ENCODE results near the gene CD207.
"Not testable (repeated sequence)": the region's sequence is repeated elsewhere in the genome, so short reads cannot be mapped to it uniquely, and the experiment has no call there.

The CD207 gene

GRCh38 chr2:70835643-70836042 is at the start of gene CD207:
CD207 (minus strand) TSS chr2:70835816; CDS start chr2:70835776, 40 bp downstream.
- Histone ChIP-seq H3K9me3 (ENCODE audit: control insufficient read depth, insufficient read depth, low read length) (no peaks in the 10 kb centered on the region), H3K4me3 (ENCODE audit: low read depth, low read length) (no peak within 1 kb of the TSS), H3K9ac (ENCODE audit: low read depth, low read length) (no peak within 1 kb of the TSS), H3K4me1 (ENCODE audit: control insufficient read depth, insufficient read depth, low read length) (no peaks in the 10 kb centered on the region), H3K36me3 (ENCODE audit: control insufficient read depth, insufficient read depth, low read length) (no peaks in the 10 kb centered on the region), H3K27ac (ENCODE audit: low read depth, low read length) (no peak within 1 kb of the TSS), H3K27me3 (ENCODE audit: control insufficient read depth, insufficient read depth, low read length) (no peaks in the 10 kb centered on the region)

- not testable (repeated sequence) for H3K9me3 ChIP-seq (ENCODE audit: control insufficient read depth, insufficient read depth, low read length); H3K36me3 ChIP-seq (ENCODE audit: control insufficient read depth, insufficient read depth, low read length); H3K27ac ChIP-seq (ENCODE audit: low read depth, low read length); H3K9ac ChIP-seq (ENCODE audit: low read depth, low read length); H3K4me1 ChIP-seq (ENCODE audit: control insufficient read depth, insufficient read depth, low read length); H3K4me3 ChIP-seq (ENCODE audit: low read depth, low read length)
- peaks cover 79% of the 10 kb centered on the region for H3K27me3 ChIP-seq (ENCODE audit: control insufficient read depth, insufficient read depth, low read length)
Measured at GRCh38 chr2:70878543-70878942, 42.9 kb upstream of the CD207 start.

- H3K27ac ChIP-seq (ENCODE audit: low read depth, low read length); H3K9me3 ChIP-seq (ENCODE audit: control insufficient read depth, insufficient read depth, low read length); H3K9ac ChIP-seq (ENCODE audit: low read depth, low read length); H3K36me3 ChIP-seq (ENCODE audit: control insufficient read depth, insufficient read depth, low read length); H3K4me1 ChIP-seq (ENCODE audit: control insufficient read depth, insufficient read depth, low read length); H3K4me3 ChIP-seq (ENCODE audit: low read depth, low read length): not testable (repeated sequence)
- peaks cover 86% of the 10 kb centered on the region for H3K27me3 ChIP-seq (ENCODE audit: control insufficient read depth, insufficient read depth, low read length)
Measured at GRCh38 chr2:70876138-70876537, 40.5 kb upstream of the CD207 start.

- Histone ChIP-seq H3K4me1 (ENCODE audit: control insufficient read depth, insufficient read depth, low read length) (no peaks in the 10 kb centered on the region), H3K9me3 (ENCODE audit: control insufficient read depth, insufficient read depth, low read length) (no peaks in the 10 kb centered on the region), H3K27ac (ENCODE audit: low read depth, low read length) (no peak overlapping the region), H3K36me3 (ENCODE audit: control insufficient read depth, insufficient read depth, low read length) (no peaks in the 10 kb centered on the region), H3K4me3 (ENCODE audit: low read depth, low read length) (no peak overlapping the region), H3K9ac (ENCODE audit: low read depth, low read length) (no peak overlapping the region), H3K27me3 (ENCODE audit: control insufficient read depth, insufficient read depth, low read length) (peaks cover 82% of the 10 kb centered on the region)
Measured at GRCh38 chr2:70873541-70873940, 37.9 kb upstream of the CD207 start.

GRCh38 chr2:70871398-70872211 is 36.0 kb upstream of the CD207 start:
- H3K4me1 ChIP-seq (ENCODE audit: control insufficient read depth, insufficient read depth, low read length), result no peaks in the 10 kb centered on the region
- no peaks in the 10 kb centered on the region for H3K36me3 ChIP-seq (ENCODE audit: control insufficient read depth, insufficient read depth, low read length)
- H3K4me3 ChIP-seq (ENCODE audit: low read depth, low read length), result no peak overlapping the region
- H3K27me3 ChIP-seq (ENCODE audit: control insufficient read depth, insufficient read depth, low read length), result peaks cover 65% of the 10 kb centered on the region
- no peaks in the 10 kb centered on the region for H3K9me3 ChIP-seq (ENCODE audit: control insufficient read depth, insufficient read depth, low read length)
- no peak overlapping the region for H3K9ac ChIP-seq (ENCODE audit: low read depth, low read length)
- H3K27ac ChIP-seq (ENCODE audit: low read depth, low read length), result no peak overlapping the region

GRCh38 chr2:70870790-70871189 is 35.2 kb upstream of the CD207 start:
- peaks cover 57% of the 10 kb centered on the region for H3K27me3 ChIP-seq (ENCODE audit: control insufficient read depth, insufficient read depth, low read length)
- no peaks in the 10 kb centered on the region for H3K4me1 ChIP-seq (ENCODE audit: control insufficient read depth, insufficient read depth, low read length)
- no peak overlapping the region for H3K9ac ChIP-seq (ENCODE audit: low read depth, low read length)
- H3K9me3 ChIP-seq (ENCODE audit: control insufficient read depth, insufficient read depth, low read length), result no peaks in the 10 kb centered on the region
- H3K36me3 ChIP-seq (ENCODE audit: control insufficient read depth, insufficient read depth, low read length), result no peaks in the 10 kb centered on the region
- no peak overlapping the region for H3K27ac ChIP-seq (ENCODE audit: low read depth, low read length)
- no peak overlapping the region for H3K4me3 ChIP-seq (ENCODE audit: low read depth, low read length)

GRCh38 chr2:70868970-70869369 is 33.4 kb upstream of the CD207 start:
- Histone ChIP-seq H3K9ac (ENCODE audit: low read depth, low read length) (no peak overlapping the region), H3K9me3 (ENCODE audit: control insufficient read depth, insufficient read depth, low read length) (no peaks in the 10 kb centered on the region), H3K36me3 (ENCODE audit: control insufficient read depth, insufficient read depth, low read length) (no peaks in the 10 kb centered on the region), H3K27ac (ENCODE audit: low read depth, low read length) (no peak overlapping the region), H3K4me3 (ENCODE audit: low read depth, low read length) (no peak overlapping the region), H3K4me1 (ENCODE audit: control insufficient read depth, insufficient read depth, low read length) (no peaks in the 10 kb centered on the region), H3K27me3 (ENCODE audit: control insufficient read depth, insufficient read depth, low read length) (peaks cover 52% of the 10 kb centered on the region)

- Histone ChIP-seq H3K4me1 (ENCODE audit: control insufficient read depth, insufficient read depth, low read length) (no peaks in the 10 kb centered on the region), H3K9ac (ENCODE audit: low read depth, low read length) (no peak overlapping the region), H3K27me3 (ENCODE audit: control insufficient read depth, insufficient read depth, low read length) (peaks cover 65% of the 10 kb centered on the region), H3K4me3 (ENCODE audit: low read depth, low read length) (no peak overlapping the region), H3K9me3 (ENCODE audit: control insufficient read depth, insufficient read depth, low read length) (no peaks in the 10 kb centered on the region), H3K36me3 (ENCODE audit: control insufficient read depth, insufficient read depth, low read length) (no peaks in the 10 kb centered on the region), H3K27ac (ENCODE audit: low read depth, low read length) (no peak overlapping the region)
Measured at GRCh38 chr2:70861777-70862625, 26.4 kb upstream of the CD207 start.

GRCh38 chr2:70855667-70856066 is 20.1 kb upstream of the CD207 start:
- H3K36me3 ChIP-seq (ENCODE audit: control insufficient read depth, insufficient read depth, low read length), result no peaks in the 10 kb centered on the region
- H3K4me1 ChIP-seq (ENCODE audit: control insufficient read depth, insufficient read depth, low read length), result no peaks in the 10 kb centered on the region
- peaks cover 30% of the 10 kb centered on the region for H3K27me3 ChIP-seq (ENCODE audit: control insufficient read depth, insufficient read depth, low read length)
- H3K9ac ChIP-seq (ENCODE audit: low read depth, low read length), result no peak overlapping the region
- no peak overlapping the region for H3K27ac ChIP-seq (ENCODE audit: low read depth, low read length)
- H3K9me3 ChIP-seq (ENCODE audit: control insufficient read depth, insufficient read depth, low read length), result no peaks in the 10 kb centered on the region
- no peak overlapping the region for H3K4me3 ChIP-seq (ENCODE audit: low read depth, low read length)

GRCh38 chr2:70854411-70854810 is 18.8 kb upstream of the CD207 start:
- Histone ChIP-seq H3K27me3 (ENCODE audit: control insufficient read depth, insufficient read depth, low read length) (peaks cover 19% of the 10 kb centered on the region), H3K9me3 (ENCODE audit: control insufficient read depth, insufficient read depth, low read length) (no peaks in the 10 kb centered on the region), H3K4me3 (ENCODE audit: low read depth, low read length) (no peak overlapping the region), H3K9ac (ENCODE audit: low read depth, low read length) (no peak overlapping the region), H3K36me3 (ENCODE audit: control insufficient read depth, insufficient read depth, low read length) (no peaks in the 10 kb centered on the region), H3K27ac (ENCODE audit: low read depth, low read length) (no peak overlapping the region), H3K4me1 (ENCODE audit: control insufficient read depth, insufficient read depth, low read length) (no peaks in the 10 kb centered on the region)

GRCh38 chr2:70852824-70853223 is 17.2 kb upstream of the CD207 start:
- no peak overlapping the region for H3K9ac ChIP-seq (ENCODE audit: low read depth, low read length)
- H3K9me3 ChIP-seq (ENCODE audit: control insufficient read depth, insufficient read depth, low read length), result no peaks in the 10 kb centered on the region
- H3K4me3 ChIP-seq (ENCODE audit: low read depth, low read length), result no peak overlapping the region
- H3K27me3 ChIP-seq (ENCODE audit: control insufficient read depth, insufficient read depth, low read length), result peaks cover 7% of the 10 kb centered on the region
- H3K27ac ChIP-seq (ENCODE audit: low read depth, low read length), result no peak overlapping the region
- H3K36me3 ChIP-seq (ENCODE audit: control insufficient read depth, insufficient read depth, low read length), result no peaks in the 10 kb centered on the region
- no peaks in the 10 kb centered on the region for H3K4me1 ChIP-seq (ENCODE audit: control insufficient read depth, insufficient read depth, low read length)
